Esophagus (tissue), 2 donors: ENCODE measurements around the gene USP40. TPM values are rescaled to one million over a fixed set of nuclear protein-coding genes. Genes with fewer than 3 reads are reported as not detected.

ENCODE experiments used
- H3K27ac ChIP-seq, 2 donors: one replicate each; pipeline ENCODE4 v1.5.1; 2013; ENCODE audit warnings: low read depth in 2 of 2, mild to moderate bottlenecking in 2 of 2, inconsistent platforms in 1 of 2, low read length in 1 of 2, moderate library complexity in 1 of 2
- H3K27me3 ChIP-seq, 2 donors: one replicate each; pipeline ENCODE4 v1.6.1; 2013; ENCODE audit warnings: low read length in 2 of 2, control low read depth in 1 of 2, mild to moderate bottlenecking in 1 of 2; ENCODE audit not compliant: insufficient read depth in 2 of 2, control insufficient read depth in 1 of 2
- H3K36me3 ChIP-seq, 2 donors: one replicate each; pipeline ENCODE4 v1.6.1; 2013; ENCODE audit warnings: low read length in 1 of 2; ENCODE audit not compliant: control insufficient read depth in 2 of 2, insufficient read depth in 2 of 2
- H3K4me1 ChIP-seq, 2 donors: one replicate each; pipeline ENCODE4 v1.6.1; 2013; ENCODE audit warnings: low read length in 1 of 2; ENCODE audit not compliant: control insufficient read depth in 2 of 2, insufficient read depth in 2 of 2
- H3K4me3 ChIP-seq, 2 donors: one replicate each; pipeline ENCODE4 v1.5.1; 2013; ENCODE audit warnings: low read length in 2 of 2, mild to moderate bottlenecking in 2 of 2, low read depth in 1 of 2, moderate library complexity in 1 of 2
- H3K9me3 ChIP-seq, 2 donors: one replicate each; pipeline ENCODE4 v1.6.1; 2013; ENCODE audit warnings: mild to moderate bottlenecking in 2 of 2, low read depth in 1 of 2, low read length in 1 of 2, moderate library complexity in 1 of 2; ENCODE audit not compliant: control insufficient read depth in 2 of 2, insufficient read depth in 1 of 2
- WGBS, 2 donors: extraction: QIAGEN DNeasy Blood & Tissue Kit; methylation state at CpG; one replicate each; pipeline ENCODE4 v1.1.7; 2013; 5-methylcytosine and 5-hydroxymethylcytosine counted together
- polyA plus RNA-seq, 2 donors: library from polyadenylated mRNA; stranded (reverse); fragments of 200-250 nt; gene quantifications; one replicate each; pipeline ENCODE4 v1.2.3, GENCODE V29; 2013
- donor health status: healthy with polysubstance abuse.
- donor health status: Bipolar disorder and iron deficiency.

The USP40 gene
- polyA plus RNA-seq, 2 donors, result 14.2 to 29.9 TPM

DNA sequence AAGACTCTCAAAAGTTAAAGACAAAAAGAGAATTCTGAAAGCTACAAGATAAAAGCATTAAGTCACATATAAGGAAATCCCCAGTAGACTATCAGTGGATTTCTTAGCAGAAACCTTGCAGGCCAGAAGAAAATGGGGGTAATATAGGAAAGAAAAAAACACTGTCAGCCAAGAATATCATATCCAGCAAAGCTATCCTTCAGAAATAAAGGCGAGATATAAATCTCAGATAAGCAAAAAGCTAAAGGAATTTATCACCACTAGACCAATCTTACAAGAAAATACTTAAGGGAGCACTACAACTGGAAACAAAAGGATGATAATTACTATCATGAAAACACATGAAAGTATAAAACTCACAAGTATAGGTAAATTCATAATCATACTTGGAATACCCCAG lies 63.1 kb downstream of the USP40 start:
- Histone ChIP-seq H3K4me3 (no peak overlapping the region), H3K27me3 (no peaks in the 10 kb centered on the region), H3K27ac (no peak overlapping the region), H3K9me3 (peaks cover 0 to 3% of the 10 kb centered on the region in 2 donors), H3K36me3 (no peaks in the 10 kb centered on the region), H3K4me1 (no peaks in the 10 kb centered on the region)
- 100% methylated on average over 1 of the region's 1 CpG for WGBS, 2 donors

DNA sequence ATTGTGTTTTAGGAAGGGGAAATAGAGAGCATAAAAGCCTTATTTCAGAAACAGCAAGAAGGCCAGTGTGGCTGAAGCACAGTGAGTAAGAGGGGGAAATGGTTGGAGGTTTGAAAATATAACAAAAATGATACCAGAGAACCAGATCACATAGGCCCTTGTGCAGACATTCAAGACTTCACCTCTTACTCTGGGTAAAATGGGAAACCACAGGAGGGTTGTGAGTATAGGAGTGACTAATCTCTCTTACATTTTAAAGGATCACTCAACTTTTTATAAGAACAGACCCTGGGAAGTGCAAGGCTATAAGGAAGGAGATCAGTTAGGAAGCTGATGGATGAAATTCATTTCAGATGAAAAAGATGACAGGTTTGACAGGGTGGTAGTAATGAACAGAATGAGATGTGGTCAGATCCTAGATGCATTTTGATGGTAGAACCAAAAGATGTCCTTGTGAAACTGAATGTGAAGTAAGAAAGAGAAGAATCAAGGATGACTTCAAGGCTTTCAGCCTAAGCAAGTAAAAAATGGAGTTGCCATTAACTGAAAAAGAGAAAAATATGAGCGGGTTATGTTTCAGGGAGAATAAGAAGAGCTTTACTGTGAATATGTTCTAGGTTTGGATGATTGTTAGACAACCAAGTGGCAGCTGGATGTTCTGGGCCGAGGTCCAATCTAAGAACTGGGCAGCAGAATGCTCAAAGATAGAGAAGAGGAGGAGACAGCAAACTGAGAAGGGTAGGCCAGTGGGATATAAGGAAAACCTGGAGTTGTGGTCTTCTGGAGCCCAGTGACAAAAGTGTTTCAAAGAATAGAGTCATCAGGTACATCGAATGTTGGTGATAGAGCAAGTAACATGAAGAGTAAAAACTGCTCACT lies 65.1 kb downstream of the USP40 start:
- H3K27ac ChIP-seq, result no peak overlapping the region
- WGBS, 2 donors, result 95 to 96% methylated on average over 3 of the region's 3 CpGs
- H3K9me3 ChIP-seq, result peaks cover 0 to 3% of the 10 kb centered on the region in 2 donors
- no peaks in the 10 kb centered on the region for H3K4me1 ChIP-seq
- no peaks in the 10 kb centered on the region for H3K27me3 ChIP-seq
- H3K36me3 ChIP-seq, result peaks cover 0 to 3% of the 10 kb centered on the region in 2 donors
- no peak overlapping the region for H3K4me3 ChIP-seq

DNA sequence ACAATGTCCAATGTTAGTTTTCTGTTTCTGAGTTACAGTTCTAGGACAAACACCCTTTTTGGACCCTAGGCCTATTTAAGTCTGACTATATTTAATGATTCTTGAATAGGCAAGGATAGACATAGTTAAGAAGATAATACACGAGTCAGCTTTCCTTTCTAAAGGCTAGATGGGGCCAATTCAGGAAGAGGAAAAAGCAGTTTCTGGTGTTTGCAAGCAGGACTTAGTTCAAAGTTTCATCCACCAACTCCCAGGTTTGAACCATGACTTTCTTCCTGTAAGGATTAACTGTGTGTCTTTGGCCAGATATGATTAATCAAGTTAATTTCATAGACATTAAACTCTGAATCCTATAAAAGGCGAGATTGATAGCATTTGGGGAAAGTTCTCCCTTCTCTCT lies 66.7 kb downstream of the USP40 start:
- Histone ChIP-seq H3K27ac (no peak overlapping the region), H3K27me3 (no peaks in the 10 kb centered on the region), H3K9me3 (peaks cover 0 to 3% of the 10 kb centered on the region in 2 donors), H3K4me1 (no peaks in the 10 kb centered on the region), H3K4me3 (no peak overlapping the region), H3K36me3 (peaks cover 0 to 3% of the 10 kb centered on the region in 2 donors)
- WGBS, 2 donors, result 81 to 85% methylated on average over 2 of the region's 2 CpGs

DNA sequence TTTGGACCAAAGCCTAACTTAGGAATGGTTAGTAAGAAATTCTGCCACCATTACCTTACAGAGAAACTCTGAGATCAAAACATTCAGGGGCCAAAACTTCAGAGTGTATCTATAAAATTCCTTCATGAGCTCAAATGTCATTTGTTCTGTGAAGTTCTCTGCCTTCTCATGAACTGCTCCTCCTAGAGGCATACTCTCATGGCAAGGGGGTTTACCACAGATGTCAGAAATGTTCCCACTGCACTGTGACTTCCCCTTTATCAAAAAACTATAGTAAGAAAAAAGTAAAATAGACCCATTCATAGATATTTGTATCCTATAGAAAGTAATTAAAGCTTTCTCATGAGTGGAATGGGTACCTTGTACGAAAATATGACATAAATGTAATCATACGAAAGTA lies 68.5 kb downstream of the USP40 start:
- Histone ChIP-seq H3K27me3 (no peaks in the 10 kb centered on the region), H3K4me1 (no peaks in the 10 kb centered on the region), H3K9me3 (peaks cover 0 to 3% of the 10 kb centered on the region in 2 donors), H3K36me3 (peaks cover 0 to 3% of the 10 kb centered on the region in 2 donors), H3K4me3 (no peak overlapping the region), H3K27ac (no peak overlapping the region)
- WGBS, 2 donors, result 94 to 95% methylated on average over 2 of the region's 2 CpGs

DNA sequence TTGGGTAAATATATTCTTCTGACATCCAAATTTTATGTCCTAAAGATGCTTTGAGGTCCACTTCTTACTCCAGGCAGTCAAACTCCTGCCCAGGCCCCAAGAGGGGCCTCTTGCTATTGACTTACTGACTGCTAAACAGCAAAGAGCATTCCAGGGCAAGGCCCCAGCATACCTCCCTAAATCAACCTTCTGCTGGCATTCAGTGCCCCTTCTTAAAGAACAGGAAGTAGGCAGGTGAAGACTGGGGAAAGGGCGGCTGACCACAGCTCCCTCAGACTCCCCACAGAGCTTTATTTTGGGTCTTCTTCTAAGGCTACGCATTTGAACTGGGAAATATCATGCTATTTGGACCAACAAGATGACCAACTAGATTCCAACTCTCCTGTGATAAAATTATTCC lies 68.9 kb downstream of the USP40 start:
- H3K27me3 ChIP-seq, result no peaks in the 10 kb centered on the region
- no peak overlapping the region for H3K4me3 ChIP-seq
- H3K4me1 ChIP-seq, result no peaks in the 10 kb centered on the region
- peaks cover 0 to 3% of the 10 kb centered on the region in 2 donors for H3K36me3 ChIP-seq
- 92 to 94% methylated on average over 2 of the region's 2 CpGs for WGBS, 2 donors
- no peak overlapping the region for H3K27ac ChIP-seq
- H3K9me3 ChIP-seq, result peaks cover 0 to 3% of the 10 kb centered on the region in 2 donors

DNA sequence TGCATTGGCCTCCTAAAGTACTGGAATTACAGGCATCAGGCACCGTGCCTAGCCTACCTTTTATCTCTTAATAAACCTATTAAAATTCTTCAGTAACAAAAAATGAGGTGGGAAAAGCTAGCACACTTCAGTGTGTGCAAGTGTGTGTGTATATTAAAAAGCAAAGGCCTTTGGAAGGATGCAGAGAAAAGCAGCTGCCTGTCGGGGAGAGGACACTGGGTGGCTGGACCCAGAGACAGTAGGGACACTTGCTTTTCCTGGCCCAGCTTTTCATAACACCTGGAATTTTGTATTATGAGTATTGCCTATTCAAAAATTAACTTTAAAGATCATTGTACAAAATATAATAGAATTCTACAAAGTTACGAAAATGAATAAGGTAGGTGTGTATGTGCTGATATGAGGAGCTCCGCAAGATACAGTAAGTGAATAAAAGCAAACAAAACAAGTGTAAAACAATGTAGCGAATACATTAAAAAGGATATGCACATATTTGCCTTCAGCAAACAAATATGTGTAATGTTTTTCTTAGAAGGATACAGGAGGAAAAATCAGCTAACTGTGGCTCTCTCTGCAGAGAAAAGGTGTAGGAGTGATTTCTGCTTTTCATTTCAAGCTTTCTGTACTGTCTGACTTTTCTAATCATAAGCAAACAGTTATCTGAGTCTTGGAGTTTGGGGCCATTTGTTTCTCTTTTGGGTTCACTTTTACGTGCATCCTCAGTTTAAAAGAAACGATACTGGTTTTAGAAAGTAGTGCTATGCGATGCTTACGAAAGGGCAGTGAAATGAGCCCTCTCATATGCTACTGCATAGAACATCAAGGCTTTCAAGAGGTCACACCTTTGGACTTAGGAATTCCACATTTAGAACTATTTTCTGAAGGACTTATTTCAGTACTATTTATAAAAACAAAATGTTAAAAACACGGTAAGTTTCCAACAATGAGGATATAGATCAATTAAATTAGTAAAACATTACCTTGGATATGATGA lies 70.8 kb downstream of the USP40 start:
- H3K4me1 ChIP-seq, result no peaks in the 10 kb centered on the region
- no peak overlapping the region for H3K27ac ChIP-seq
- H3K27me3 ChIP-seq, result no peaks in the 10 kb centered on the region
- peaks cover 2 to 6% of the 10 kb centered on the region in 2 donors for H3K36me3 ChIP-seq
- H3K9me3 ChIP-seq, result no peaks in the 10 kb centered on the region
- no peak overlapping the region for H3K4me3 ChIP-seq
- 87 to 88% methylated on average over 10 of the region's 10 CpGs for WGBS, 2 donors

DNA sequence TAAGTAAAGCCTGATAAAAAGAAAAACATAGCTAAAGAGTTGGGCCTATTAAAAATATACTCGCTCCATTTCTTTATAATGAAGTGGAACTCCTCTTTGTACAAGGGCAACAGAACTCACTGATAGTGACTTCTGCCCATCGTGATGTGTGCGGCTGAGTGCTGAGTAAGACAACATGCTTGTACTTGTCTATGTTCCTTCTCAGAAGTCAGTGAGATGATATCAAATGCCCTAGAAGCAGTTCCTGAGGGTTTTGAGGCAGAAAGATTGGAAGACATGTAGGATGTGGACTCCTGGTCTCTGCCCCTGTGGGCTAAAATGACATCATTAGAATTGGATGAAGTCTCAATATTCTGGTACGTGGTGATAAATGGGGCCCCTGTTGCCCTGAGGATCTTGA lies 73.8 kb downstream of the USP40 start:
- 61 to 67% methylated on average over 4 of the region's 4 CpGs for WGBS, 2 donors
- H3K27ac ChIP-seq, result peak overlapping the region; percentile 12 to 49
- no peaks in the 10 kb centered on the region for H3K9me3 ChIP-seq
- no peaks in the 10 kb centered on the region for H3K4me1 ChIP-seq
- H3K4me3 ChIP-seq, result no peak overlapping the region
- H3K27me3 ChIP-seq, result no peaks in the 10 kb centered on the region
- H3K36me3 ChIP-seq, result peaks cover 2 to 4% of the 10 kb centered on the region in 2 donors

DNA sequence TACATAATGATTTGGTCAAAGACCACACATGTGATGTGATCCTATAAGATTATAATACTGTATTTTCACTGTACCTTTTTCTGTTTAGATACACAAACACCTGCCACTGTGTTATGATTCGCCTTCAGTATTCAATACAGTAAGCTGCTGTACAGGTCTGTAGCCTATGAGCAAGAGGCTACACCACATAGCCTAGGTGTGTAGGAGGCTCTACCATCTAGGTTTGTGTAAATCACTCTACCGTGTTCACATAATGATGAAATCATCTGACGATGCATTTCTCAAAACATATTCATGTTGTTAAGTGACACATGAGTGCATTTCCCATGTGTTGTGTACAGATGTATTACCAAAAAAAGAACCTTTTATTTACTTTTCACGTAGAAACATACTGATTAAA lies 74.5 kb downstream of the USP40 start:
- H3K4me3 ChIP-seq, result no peak overlapping the region
- no peaks in the 10 kb centered on the region for H3K9me3 ChIP-seq
- H3K4me1 ChIP-seq, result no peaks in the 10 kb centered on the region
- 63 to 72% methylated on average over 4 of the region's 4 CpGs for WGBS, 2 donors
- H3K27me3 ChIP-seq, result no peaks in the 10 kb centered on the region
- peaks cover 2 to 4% of the 10 kb centered on the region in 2 donors for H3K36me3 ChIP-seq
- peak overlapping the region; percentile 42 to 47 for H3K27ac ChIP-seq

DNA sequence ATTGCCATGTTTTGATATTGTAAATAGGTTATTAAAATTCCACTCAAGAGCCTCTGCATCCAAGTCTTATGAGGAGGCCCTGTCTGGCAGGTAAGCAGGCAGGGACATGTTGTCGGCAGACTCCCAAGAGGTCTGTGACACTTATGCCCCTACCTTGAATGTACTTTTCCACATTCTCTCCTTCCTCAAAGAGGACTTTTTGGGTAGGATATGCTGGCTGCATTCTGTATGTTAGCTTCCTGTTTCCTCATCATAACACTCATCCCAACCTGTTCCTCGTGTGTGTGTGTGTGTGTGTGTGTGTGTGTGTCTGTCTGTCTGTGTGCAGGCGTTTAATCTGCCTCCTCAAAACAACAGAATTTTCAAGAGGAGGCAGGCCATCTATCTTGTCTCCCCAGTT lies 75.3 kb downstream of the USP40 start:
- peaks cover 2 to 4% of the 10 kb centered on the region in 2 donors for H3K36me3 ChIP-seq
- peak overlapping the region; percentile 64 to 86 for H3K27ac ChIP-seq
- H3K27me3 ChIP-seq, result no peaks in the 10 kb centered on the region
- no peaks in the 10 kb centered on the region for H3K9me3 ChIP-seq
- peaks cover 0 to 4% of the 10 kb centered on the region in 2 donors for H3K4me1 ChIP-seq
- 56 to 77% methylated on average over 3 of the region's 3 CpGs for WGBS, 2 donors
- no peak overlapping the region for H3K4me3 ChIP-seq
